ENCODE measurements around the gene BASP1.
"Not testable (repeated sequence)": the region's sequence is repeated elsewhere in the genome, so short reads cannot be mapped to it uniquely, and the experiment has no call there.

Gene BASP1

DNA sequence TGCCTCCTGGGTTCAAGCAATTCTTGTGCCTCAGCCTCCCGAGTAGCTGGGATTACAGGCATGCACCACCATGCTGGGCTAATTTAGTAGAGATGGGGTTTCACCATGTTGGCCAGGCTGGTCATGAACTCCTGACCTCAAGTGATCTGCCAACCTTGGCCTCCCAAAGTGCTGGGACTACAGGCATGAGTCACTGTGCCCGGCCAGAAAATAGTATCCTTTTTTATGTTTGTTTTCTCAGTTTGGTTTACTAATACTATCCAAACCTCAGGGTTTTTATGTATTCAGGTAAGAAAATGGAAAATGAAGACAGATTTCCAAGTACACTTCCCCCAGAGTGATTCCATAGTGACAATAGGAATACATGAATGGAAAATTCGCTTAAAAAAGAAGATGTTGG lies 101.7 kb downstream of the BASP1 start:
- not testable (repeated sequence) for DNase-seq (ENCODE audit: low spot score)

DNA sequence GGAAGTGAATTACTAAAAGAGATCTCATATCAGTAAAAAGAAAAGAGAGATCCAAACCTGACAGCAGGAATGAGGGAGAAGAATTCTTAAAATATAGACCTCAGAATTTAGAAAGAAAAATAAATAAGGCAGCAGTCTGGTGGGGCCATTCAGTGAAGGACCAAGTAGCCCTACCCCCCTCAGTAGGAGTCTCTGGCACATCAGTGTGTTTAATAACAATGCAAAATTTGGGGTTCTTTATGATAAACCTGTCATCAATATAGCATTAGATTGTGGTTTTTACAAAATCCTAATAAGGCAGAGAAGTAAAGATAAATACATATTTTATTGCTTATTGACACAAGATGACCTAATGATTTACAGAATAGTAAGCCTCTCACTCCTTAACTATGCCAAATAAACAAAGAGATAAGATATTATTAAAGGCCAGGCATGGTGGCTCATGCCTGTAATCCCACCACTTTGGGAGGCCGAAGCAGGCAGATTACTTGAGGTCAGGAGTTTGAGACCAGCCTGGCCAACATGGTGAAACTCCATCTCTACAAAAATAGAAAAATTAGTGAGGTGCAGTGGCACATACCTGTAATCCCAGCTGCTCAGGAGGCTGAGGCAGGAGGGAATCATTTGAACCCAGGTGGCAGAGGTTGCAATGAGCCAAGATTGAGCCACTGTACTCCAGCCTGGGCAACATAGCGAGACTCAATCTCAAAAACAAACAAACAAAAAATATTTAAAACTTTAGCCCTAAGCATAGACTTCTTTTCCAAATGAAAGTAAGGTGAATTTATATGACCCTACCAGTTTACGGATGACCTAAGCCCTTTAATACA lies 108.6 kb downstream of the BASP1 start:
- DNase-seq (ENCODE audit: low spot score) = no peak

All from activated CD4-positive, alpha-beta T cell treated with anti-CD3 and anti-CD28 coated beads, Interleukin-2, Interleukin-4, amounts not matched to agents 100 ng/mL and 50 ng/mL, durations not matched to agents 16 hours and 8 hours (primary cell).